Adrenal gland (tissue), 12 donors: Measurements from ENCODE around the gene HECTD2. TPM values are rescaled to one million over a fixed set of nuclear protein-coding genes. Genes with fewer than 3 reads are reported as not detected.
"Not testable (repeated sequence)": the region's sequence is repeated elsewhere in the genome, so short reads cannot be mapped to it uniquely, and the experiment has no call there.

Experiments
- DNase-seq, 7 donors: peaks; one replicate each; pipeline ENCODE4 v3.0.0-alpha.2; 2019 to 2020
- H3K27ac ChIP-seq, 5 donors: fragments of 200-600 bp; sonication (generic) in 4 of 5; 1 replicate in 3 of 5; 2 replicates in 2 of 5; pipeline versions ENCODE4 v1.5.1 to v1.8.0; 2016 to 2020; ENCODE audit warnings: mild to moderate bottlenecking in 1 of 5
- H3K27me3 ChIP-seq: fragments of 200-600 bp; 2 replicates; pipeline ENCODE4 v1.8.0; 2021
- H3K36me3 ChIP-seq, 2 donors: fragments of 200-600 bp; replicated peaks in 1 of 2; 1 replicate in 1 of 2; 2 replicates in 1 of 2; pipeline versions ENCODE4 v1.5.1 to v1.8.0; 2018 to 2022
- H3K4me1 ChIP-seq, 2 donors: fragments of 200-600 bp; replicated peaks in 1 of 2; 1 replicate in 1 of 2; 2 replicates in 1 of 2; pipeline versions ENCODE4 v1.5.1 to v1.8.0; 2018 to 2021
- H3K4me3 ChIP-seq, 4 donors: fragments of 200-600 bp; sonication (generic) in 3 of 4; one replicate each; pipeline ENCODE4 v1.5.1; 2016 to 2018
- H3K9me3 ChIP-seq, 3 donors: fragments of 200-600 bp; sonication (generic) in 1 of 3; replicated peaks in 1 of 3; 1 replicate in 2 of 3; 2 replicates in 1 of 3; pipeline versions ENCODE4 v1.5.1 to v1.8.0; 2016 to 2021
- CTCF ChIP-seq, 6 experiments: fragments of 450-650 bp in 4 of 6; fragments of 200-600 bp in 2 of 6; sonication (generic) in 1 of 6; IDR thresholded peaks; 1 replicate in 5 of 6; 2 replicates in 1 of 6; pipeline versions ENCODE4 v1.5.1 to v1.8.0; 2016 to 2021; ENCODE audit warnings: antibody characterized with exemption in 6 of 6, mild to moderate bottlenecking in 2 of 6, moderate library complexity in 1 of 6
- POLR2A ChIP-seq, 2 donors: fragments of 450-650 bp; IDR thresholded peaks; one replicate each; pipeline ENCODE4 v1.6.1; 2017; ENCODE audit warnings: antibody characterized with exemption in 2 of 2, mild to moderate bottlenecking in 2 of 2, moderate library complexity in 1 of 2
- WGBS, 4 donors: extraction: QIAGEN DNeasy Blood & Tissue Kit in 2 of 4; methylation state at CpG; one replicate each; pipeline versions ENCODE4 v1.1.5 to v1.1.7; 2013 to 2017; 5-methylcytosine and 5-hydroxymethylcytosine counted together
- intact Hi-C, 2 donors: fragments of 100-400 bp; cut with DNase I; formaldehyde crosslinking; loops; one replicate each; pipeline versions ENCODE4 v1.14.1 to v1.15.0; 2022 to 2023
- polyA plus RNA-seq, 3 donors: library from polyadenylated mRNA; stranded (reverse); fragments of 200-250 nt in 2 of 3; fragments of 350-450 nt in 1 of 3; fragmentation: Illumina TruSeq in 1 of 3; extraction: RNeasy Lipid Tissue Mini Kit (QIAGEN cat#74804) in 1 of 3; gene quantifications; one replicate each; pipeline ENCODE4 v1.2.3, GENCODE V29; 2013 to 2014
- total RNA-seq, 9 donors: library from RNA; depleted of rRNA in 4 of 9; stranded (reverse); fragments of >200 nt in 4 of 9; fragments of 120-200 nt in 1 of 9; fragmentation: NEBNext Ultra II Directional in 1 of 9; extraction: Animal tissue kit (Norgen Biotek cat#: 25700) in 1 of 9; gene quantifications; one replicate each; pipeline versions ENCODE4 v1.1.0 to v1.2.4, GENCODE V29; 2013 to 2023
- donor health status: healthy with polysubstance abuse.
- donor health status: Bipolar disorder and iron deficiency.
- donor health status: DM: yes; HTN: yes; CAD: no.
- donor health status: DM: no; HTN: no; CAD: no.
- donor health status: DM: no; HTN: no; CAD: no.
- donor health status: DM: yes; HTN: yes; CAD: no.

HECTD2 gene
- total and polyA plus RNA-seq, 12 donors: 5.4 to 20.3 (median 8.2) TPM

GRCh38 chr10:91528768-91529167 lies 118.6 kb downstream of the HECTD2 start:
- no peak for DNase-seq
- intact Hi-C loops: no loop called here

GRCh38 chr10:91534789-91535188 lies 124.6 kb downstream of the HECTD2 start:
- intact Hi-C loops, H3K4me3 ChIP-seq, DNase-seq, H3K9me3 ChIP-seq, H3K4me1 ChIP-seq, H3K27ac ChIP-seq, H3K36me3 ChIP-seq, H3K27me3 ChIP-seq: not testable (repeated sequence)
- 89% methylated on average over 1 of the region's 1 CpG; no CpG with 5 or more reads in 3 of the 4 donors for WGBS, 4 donors

More at GRCh38 chr10:91528768-91529167, 118.6 kb downstream of the HECTD2 start:
- no peaks in the 10 kb centered on the region for H3K4me1 ChIP-seq
- TF ChIP-seq CTCF (IDR thresholded peaks at IDR 0.05) (no peak), POLR2A (IDR thresholded peaks at IDR 0.05) (no peak)
- H3K9me3 ChIP-seq: no peaks in the 10 kb centered on the region
- H3K4me3 ChIP-seq: no peak overlapping the region
- no peak overlapping the region for H3K27ac ChIP-seq
- WGBS, 4 donors: 88 to 100% (median 95%) methylated on average over 1 of the region's 1 CpG
- no peaks in the 10 kb centered on the region for H3K36me3 ChIP-seq
- no peaks in the 10 kb centered on the region for H3K27me3 ChIP-seq

GRCh38 chr10:91536111-91536510 lies 126.0 kb downstream of the HECTD2 start:
- DNase-seq: peak in 5 of 7 donors; percentile 13 to 59 (median 38)
- no peaks in the 10 kb centered on the region for H3K27me3 ChIP-seq
- no peak overlapping the region for H3K4me3 ChIP-seq
- peak overlapping the region in 1 of 5 donors; percentile 44 for H3K27ac ChIP-seq
- TF ChIP-seq POLR2A (IDR thresholded peaks at IDR 0.05) (no peak), CTCF (IDR thresholded peaks at IDR 0.05) (no peak)
- no peaks in the 10 kb centered on the region for H3K36me3 ChIP-seq
- intact Hi-C loops: no loop called here
- no peaks in the 10 kb centered on the region for H3K4me1 ChIP-seq
- H3K9me3 ChIP-seq: no peaks in the 10 kb centered on the region
- 60 to 77% (median 70%) methylated on average over 4 of the region's 4 CpGs for WGBS, 4 donors

- no peaks in the 10 kb centered on the region for H3K27me3 ChIP-seq
- TF ChIP-seq CTCF (IDR thresholded peaks at IDR 0.05) (no peak), POLR2A (IDR thresholded peaks at IDR 0.05) (no peak)
- no peaks in the 10 kb centered on the region for H3K9me3 ChIP-seq
- no peak overlapping the region for H3K4me3 ChIP-seq
- no peaks in the 10 kb centered on the region for H3K4me1 ChIP-seq
- DNase-seq: no peak
- peak overlapping the region in 1 of 5 donors; percentile 44 for H3K27ac ChIP-seq
- no peaks in the 10 kb centered on the region for H3K36me3 ChIP-seq
- WGBS, 4 donors: 64 to 78% (median 68%) methylated on average over 2 of the region's 2 CpGs
- intact Hi-C loops: no loop called here
These were observed 126.6 kb downstream of the HECTD2 start for GRCh38 chr10:91536733-91537132.

- no peak for TF ChIP-seq POLR2A (IDR thresholded peaks at IDR 0.05)
- TF ChIP-seq CTCF (IDR thresholded peaks at IDR 0.05): no peak
- intact Hi-C loops: no loop called here
- peak overlapping the region in 1 of 5 donors; percentile 3 for H3K27ac ChIP-seq
- H3K4me1 ChIP-seq: no peaks in the 10 kb centered on the region
- WGBS, 4 donors: 93 to 98% (median 95%) methylated on average over 4 of the region's 4 CpGs
- H3K27me3 ChIP-seq: no peaks in the 10 kb centered on the region
- H3K4me3 ChIP-seq: no peak overlapping the region
- no peaks in the 10 kb centered on the region for H3K9me3 ChIP-seq
- no peak for DNase-seq
- no peaks in the 10 kb centered on the region for H3K36me3 ChIP-seq
These were observed 127.7 kb downstream of the HECTD2 start for GRCh38 chr10:91537614-91538383.
